HCT116 (cell line): Measurements from ENCODE around the gene HRH3.

Experiments
- EGR1 ChIP-seq: IDR thresholded peaks from 2 replicates; pipeline ENCODE4 v1.6.1; 2012; ENCODE audit warnings: low read depth
- EZH2 ChIP-seq: fragments of 200-600 bp; sonication (generic); IDR thresholded peaks from 2 replicates; pipeline ENCODE4 v1.6.1; 2017; ENCODE audit warnings: antibody characterized with exemption, mixed run types
- EZH2phosphoT487 ChIP-seq: fragments of 200-600 bp; IDR thresholded peaks from 2 replicates; pipeline ENCODE4 v1.6.1; 2018; ENCODE audit warnings: antibody characterized with exemption, borderline replicate concordance
- POLR2A ChIP-seq: IDR thresholded peaks from 2 replicates; pipeline ENCODE4 v1.7.0; 2011; ENCODE audit warnings: borderline replicate concordance; ENCODE audit not compliant: insufficient read depth, insufficient read length; ENCODE audit errors: extremely low read depth
- POLR2AphosphoS5 ChIP-seq: IDR thresholded peaks from 2 replicates; pipeline ENCODE4 v1.6.1; 2011; ENCODE audit warnings: mild to moderate bottlenecking, low read depth, low read length, moderate library complexity
- ZFX ChIP-seq: fragments of 450-650 bp; IDR thresholded peaks from 2 replicates; pipeline ENCODE4 v1.6.1; 2017
- TF ChIP-seq, protein P1 (sequence below), 3 experiments: fragments of 200-600 bp in 1 of 3; sonication (generic) in 1 of 3; IDR thresholded peaks in 2 of 3; conservative IDR thresholded peaks in 1 of 3; 2 replicates each; pipeline ENCODE4 v1.5.1; 2012 to 2017; ENCODE audit warnings: low read depth in 2 of 3, low read length in 2 of 3, antibody characterized with exemption in 1 of 3, borderline replicate concordance in 1 of 3, control low read depth in 1 of 3, mild to moderate bottlenecking in 1 of 3, mixed read lengths in 1 of 3, mixed run types in 1 of 3, moderate library complexity in 1 of 3; ENCODE audit not compliant: insufficient read depth in 1 of 3
- TF ChIP-seq, protein P2 (sequence below): IDR thresholded peaks from 2 replicates; pipeline ENCODE4 v1.6.1; 2012; ENCODE audit warnings: low read depth
- TF ChIP-seq, protein P3 (sequence below): IDR thresholded peaks from 2 replicates; pipeline ENCODE4 v1.6.1; 2012

DNA sequence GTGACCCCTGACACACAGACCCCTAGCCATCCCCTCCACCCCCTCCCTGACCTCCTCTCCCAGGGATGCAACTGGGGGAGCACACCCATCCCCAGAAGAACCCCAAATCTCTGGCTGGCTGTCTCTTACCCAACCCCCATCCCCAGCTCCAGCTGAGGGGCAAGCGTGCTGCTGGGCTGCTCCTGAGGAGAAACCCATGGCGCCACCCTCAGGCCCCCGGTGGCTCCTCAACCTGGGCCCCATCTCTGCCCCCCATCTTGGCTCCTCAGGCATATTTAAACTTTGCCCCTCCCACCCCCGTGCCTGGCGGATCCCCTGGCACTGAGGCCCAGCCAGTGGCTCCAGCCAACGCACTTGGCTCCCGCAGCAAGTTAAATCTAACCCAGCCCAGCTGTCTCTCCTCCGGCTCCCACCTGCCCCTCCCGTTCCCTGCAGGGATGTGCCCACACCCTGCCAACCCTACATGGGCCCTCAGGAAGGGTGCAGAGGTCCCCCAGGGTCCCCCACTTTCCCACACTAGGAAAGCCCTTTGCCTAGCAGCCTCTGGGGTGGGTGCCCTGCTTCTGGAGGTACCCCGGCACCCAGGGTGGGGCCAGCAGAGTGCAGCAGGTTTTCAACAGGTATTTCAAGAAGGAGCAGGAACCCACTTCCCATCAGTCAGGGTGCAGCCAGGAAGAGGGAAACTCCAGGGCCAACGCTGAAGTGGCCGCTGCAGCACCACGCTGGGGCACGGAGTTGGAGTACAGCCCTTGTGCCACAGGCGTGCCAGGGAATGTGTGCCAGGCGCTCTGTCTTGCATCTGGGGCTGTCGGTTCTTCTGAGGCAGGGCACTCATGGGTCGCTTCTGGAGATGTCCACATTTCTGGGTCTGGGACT is 12.9 kb upstream of the HRH3 start:
- TF ChIP-seq, protein P1, sequence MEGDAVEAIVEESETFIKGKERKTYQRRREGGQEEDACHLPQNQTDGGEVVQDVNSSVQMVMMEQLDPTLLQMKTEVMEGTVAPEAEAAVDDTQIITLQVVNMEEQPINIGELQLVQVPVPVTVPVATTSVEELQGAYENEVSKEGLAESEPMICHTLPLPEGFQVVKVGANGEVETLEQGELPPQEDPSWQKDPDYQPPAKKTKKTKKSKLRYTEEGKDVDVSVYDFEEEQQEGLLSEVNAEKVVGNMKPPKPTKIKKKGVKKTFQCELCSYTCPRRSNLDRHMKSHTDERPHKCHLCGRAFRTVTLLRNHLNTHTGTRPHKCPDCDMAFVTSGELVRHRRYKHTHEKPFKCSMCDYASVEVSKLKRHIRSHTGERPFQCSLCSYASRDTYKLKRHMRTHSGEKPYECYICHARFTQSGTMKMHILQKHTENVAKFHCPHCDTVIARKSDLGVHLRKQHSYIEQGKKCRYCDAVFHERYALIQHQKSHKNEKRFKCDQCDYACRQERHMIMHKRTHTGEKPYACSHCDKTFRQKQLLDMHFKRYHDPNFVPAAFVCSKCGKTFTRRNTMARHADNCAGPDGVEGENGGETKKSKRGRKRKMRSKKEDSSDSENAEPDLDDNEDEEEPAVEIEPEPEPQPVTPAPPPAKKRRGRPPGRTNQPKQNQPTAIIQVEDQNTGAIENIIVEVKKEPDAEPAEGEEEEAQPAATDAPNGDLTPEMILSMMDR (IDR thresholded peaks at IDR 0.05 in 2 of 3, conservative IDR thresholded peaks at IDR 0.05 in 1 of 3; ENCODE audit: borderline replicate concordance in 1 of 3, insufficient read depth in 1 of 3, low read depth in 2 of 3, low read length in 2 of 3): no peak
- TF ChIP-seq POLR2AphosphoS5 (no peak), ZFX (no peak), EZH2 (no peak), POLR2A (no peak), EZH2phosphoT487 (no peak), EGR1 (no peak)
- TF ChIP-seq, protein P2, sequence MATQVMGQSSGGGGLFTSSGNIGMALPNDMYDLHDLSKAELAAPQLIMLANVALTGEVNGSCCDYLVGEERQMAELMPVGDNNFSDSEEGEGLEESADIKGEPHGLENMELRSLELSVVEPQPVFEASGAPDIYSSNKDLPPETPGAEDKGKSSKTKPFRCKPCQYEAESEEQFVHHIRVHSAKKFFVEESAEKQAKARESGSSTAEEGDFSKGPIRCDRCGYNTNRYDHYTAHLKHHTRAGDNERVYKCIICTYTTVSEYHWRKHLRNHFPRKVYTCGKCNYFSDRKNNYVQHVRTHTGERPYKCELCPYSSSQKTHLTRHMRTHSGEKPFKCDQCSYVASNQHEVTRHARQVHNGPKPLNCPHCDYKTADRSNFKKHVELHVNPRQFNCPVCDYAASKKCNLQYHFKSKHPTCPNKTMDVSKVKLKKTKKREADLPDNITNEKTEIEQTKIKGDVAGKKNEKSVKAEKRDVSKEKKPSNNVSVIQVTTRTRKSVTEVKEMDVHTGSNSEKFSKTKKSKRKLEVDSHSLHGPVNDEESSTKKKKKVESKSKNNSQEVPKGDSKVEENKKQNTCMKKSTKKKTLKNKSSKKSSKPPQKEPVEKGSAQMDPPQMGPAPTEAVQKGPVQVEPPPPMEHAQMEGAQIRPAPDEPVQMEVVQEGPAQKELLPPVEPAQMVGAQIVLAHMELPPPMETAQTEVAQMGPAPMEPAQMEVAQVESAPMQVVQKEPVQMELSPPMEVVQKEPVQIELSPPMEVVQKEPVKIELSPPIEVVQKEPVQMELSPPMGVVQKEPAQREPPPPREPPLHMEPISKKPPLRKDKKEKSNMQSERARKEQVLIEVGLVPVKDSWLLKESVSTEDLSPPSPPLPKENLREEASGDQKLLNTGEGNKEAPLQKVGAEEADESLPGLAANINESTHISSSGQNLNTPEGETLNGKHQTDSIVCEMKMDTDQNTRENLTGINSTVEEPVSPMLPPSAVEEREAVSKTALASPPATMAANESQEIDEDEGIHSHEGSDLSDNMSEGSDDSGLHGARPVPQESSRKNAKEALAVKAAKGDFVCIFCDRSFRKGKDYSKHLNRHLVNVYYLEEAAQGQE: no peak
- TF ChIP-seq, protein P3, sequence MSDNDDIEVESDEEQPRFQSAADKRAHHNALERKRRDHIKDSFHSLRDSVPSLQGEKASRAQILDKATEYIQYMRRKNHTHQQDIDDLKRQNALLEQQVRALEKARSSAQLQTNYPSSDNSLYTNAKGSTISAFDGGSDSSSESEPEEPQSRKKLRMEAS: no peak
